A673 (cell line): ENCODE measurements around the gene GTF3C1. TPM values are rescaled to one million over a fixed set of nuclear protein-coding genes. Genes with fewer than 3 reads are reported as not detected.

Experiments
- BruUV-seq: library from RNA; stranded (reverse); fragments of 400-500 nt; replicated peaks from 2 replicates; lab custom pipeline; 2021; lab: Mats Ljungman, UMichigan
- CTCF ChIA-PET: fragments of 300-600 bp; sonication (Branson Sonifier 250); formaldehyde crosslinking; loops from one replicate; lab custom pipeline; 2022; ENCODE audit warnings: antibody characterized with exemption; lab: Charles Lee
- POLR2A ChIA-PET: fragments of 300-600 bp; sonication (Branson Sonifier 250); formaldehyde crosslinking; loops from one replicate; lab custom pipeline; 2022; ENCODE audit warnings: antibody characterized with exemption; ENCODE audit not compliant: low non-redundant PET; lab: Charles Lee
- DNase-seq: peaks from one replicate; pipeline ENCODE4 v3.0.0-alpha.2; 2015; ENCODE audit warnings: low spot score
- H3K27ac ChIP-seq: fragments of 200-600 bp; sonication (generic); 2 replicates; pipeline ENCODE4 v1.5.1; 2016; ENCODE audit warnings: mixed run types, low read depth, mild to moderate bottlenecking, mixed read lengths, antibody characterized with exemption, low read length; ENCODE audit not compliant: poor library complexity, severe bottlenecking
- H3K27me3 ChIP-seq: fragments of 200-600 bp; sonication (generic); replicated peaks from 2 replicates; pipeline ENCODE4 v1.6.1; 2017; ENCODE audit warnings: mixed run types, low read depth, mild to moderate bottlenecking, mixed read lengths, antibody characterized with exemption, low read length; ENCODE audit not compliant: insufficient read depth, poor library complexity
- H3K36me3 ChIP-seq: fragments of 200-600 bp; sonication (generic); 2 replicates; pipeline ENCODE4 v1.6.1; 2016; ENCODE audit warnings: mixed run types, mild to moderate bottlenecking, mixed read lengths, antibody characterized with exemption, low read length; ENCODE audit not compliant: insufficient read depth, poor library complexity, severe bottlenecking
- H3K4me1 ChIP-seq: fragments of 200-600 bp; sonication (generic); 2 replicates; pipeline ENCODE4 v1.6.1; 2017; ENCODE audit warnings: mixed run types, mild to moderate bottlenecking, mixed read lengths, antibody characterized with exemption, low read length; ENCODE audit not compliant: insufficient read depth, poor library complexity, severe bottlenecking
- H3K4me3 ChIP-seq: fragments of 200-600 bp; sonication (generic); 2 replicates; pipeline ENCODE4 v1.5.1; 2016; ENCODE audit warnings: low read depth, mixed run types, mild to moderate bottlenecking, mixed read lengths, low read length; ENCODE audit not compliant: poor library complexity, severe bottlenecking
- H3K9me3 ChIP-seq: fragments of 200-600 bp; sonication (generic); 2 replicates; pipeline ENCODE4 v1.6.1; 2016; ENCODE audit warnings: mixed run types, low read depth, mild to moderate bottlenecking, mixed read lengths, antibody characterized with exemption, low read length; ENCODE audit not compliant: poor library complexity, severe bottlenecking
- CTCF ChIP-seq: fragments of 300-800, 200-600 bp; sonication (generic); conservative IDR thresholded peaks from 2 replicates; pipeline ENCODE4 v1.5.1; 2017; ENCODE audit warnings: low read depth, mild to moderate bottlenecking, antibody characterized with exemption, low read length, moderate library complexity, mixed read lengths
- EZH2 ChIP-seq: fragments of 200-600 bp; sonication (generic); IDR thresholded peaks from 2 replicates; pipeline ENCODE4 v1.6.1; 2017; ENCODE audit warnings: borderline replicate concordance, low read depth, mild to moderate bottlenecking, mixed read lengths, antibody characterized with exemption, low read length; ENCODE audit not compliant: poor library complexity, severe bottlenecking
- intact Hi-C: fragments of 100-400 bp; cut with micrococcal nuclease; formaldehyde crosslinking; loops from one replicate; pipeline ENCODE4 v1.10.0; 2022; ENCODE audit not compliant: unreplicated experiment
- total RNA-seq: library from RNA; stranded (reverse); gene quantifications from 2 replicates; pipeline ENCODE4 v1.2.3, GENCODE V29; 2021

GTF3C1 gene
- total RNA-seq, 1 experiment from 2014 or later: 94.2 TPM

GRCh38 chr16:27579087-27579980, 29.6 kb upstream of the GTF3C1 start:
- TF ChIP-seq EZH2 (no peak), CTCF (no peak)
- no peak overlapping the region for H3K4me3 ChIP-seq
- H3K4me1 ChIP-seq: no peaks in the 10 kb centered on the region
- ChIA-PET POLR2A (no interaction called here), CTCF (no interaction called here)
- H3K36me3 ChIP-seq: no peaks in the 10 kb centered on the region
- H3K27me3 ChIP-seq: no peaks in the 10 kb centered on the region
- intact Hi-C loops: no loop called here
- BruUV-seq: no TSS peak
- no peaks in the 10 kb centered on the region for H3K9me3 ChIP-seq
- no peak for DNase-seq
- H3K27ac ChIP-seq: no peak overlapping the region

GRCh38 chr16:27576729-27577128, 27.0 kb upstream of the GTF3C1 start:
- ChIA-PET CTCF (no interaction called here), POLR2A (no interaction called here)
- H3K4me1 ChIP-seq: peaks cover 3% of the 10 kb centered on the region
- H3K27me3 ChIP-seq: no peaks in the 10 kb centered on the region
- no peak for DNase-seq
- no peak overlapping the region for H3K27ac ChIP-seq
- no peaks in the 10 kb centered on the region for H3K36me3 ChIP-seq
- no peaks in the 10 kb centered on the region for H3K9me3 ChIP-seq
- H3K4me3 ChIP-seq: no peak overlapping the region
- TF ChIP-seq CTCF (no peak), EZH2 (no peak)
- BruUV-seq: no TSS peak
- intact Hi-C loops: no loop called here

- H3K4me1 ChIP-seq: peaks cover 3% of the 10 kb centered on the region
- no peaks in the 10 kb centered on the region for H3K36me3 ChIP-seq
- TF ChIP-seq EZH2 (no peak), CTCF (no peak)
- POLR2A ChIA-PET: no interaction called here
- no peaks in the 10 kb centered on the region for H3K27me3 ChIP-seq
- CTCF ChIA-PET: no interaction called here
- intact Hi-C loops: no loop called here
- H3K9me3 ChIP-seq: no peaks in the 10 kb centered on the region
- DNase-seq: no peak
- no TSS peak for BruUV-seq
- H3K27ac ChIP-seq: no peak overlapping the region
- H3K4me3 ChIP-seq: no peak overlapping the region
Measured at GRCh38 chr16:27572711-27573110, 23.0 kb upstream of the GTF3C1 start.
